Activated CD4-positive, alpha-beta T cell treated with anti-CD3 and anti-CD28 coated beads for 4 hours (primary cell): ENCODE data around the gene CAMTA1.

ENCODE experiments used
- DNase-seq, 2 donors: peaks; one replicate each; pipeline ENCODE4 v3.0.0-alpha.2; 2020

CAMTA1 gene

DNA sequence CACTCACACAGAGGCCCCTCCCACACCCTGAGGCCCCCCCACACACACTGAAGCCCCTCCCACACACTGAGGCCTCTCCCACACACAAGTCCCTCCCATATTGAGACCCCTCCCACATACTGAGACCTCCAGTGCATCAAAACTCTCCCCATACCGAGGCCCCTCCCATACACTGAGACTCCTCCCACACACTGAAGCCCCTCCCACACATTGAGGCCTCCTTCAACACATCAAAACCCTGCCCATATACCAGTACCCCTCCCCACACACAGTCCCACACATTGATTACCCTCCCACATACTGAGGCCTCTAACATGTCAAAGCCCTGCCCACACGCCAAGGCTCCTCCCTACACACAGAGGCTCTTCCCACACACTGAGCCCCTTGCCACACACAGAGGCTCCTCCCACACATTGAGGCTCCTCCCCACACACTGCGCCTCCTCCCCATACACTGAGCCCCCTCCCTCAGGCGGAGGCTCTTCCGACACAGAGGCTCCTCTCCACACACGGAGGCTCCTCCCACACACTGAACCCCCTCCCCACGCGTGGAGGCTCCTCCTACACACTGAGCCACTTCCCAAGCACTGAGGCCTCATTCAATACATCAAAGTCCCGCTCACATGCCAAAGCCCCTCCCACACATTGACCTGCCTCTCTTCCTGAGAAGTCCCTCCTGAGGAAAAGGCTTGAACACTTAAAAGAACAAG is 392.3 kb downstream of the CAMTA1 start:
- no peak for DNase-seq

DNA sequence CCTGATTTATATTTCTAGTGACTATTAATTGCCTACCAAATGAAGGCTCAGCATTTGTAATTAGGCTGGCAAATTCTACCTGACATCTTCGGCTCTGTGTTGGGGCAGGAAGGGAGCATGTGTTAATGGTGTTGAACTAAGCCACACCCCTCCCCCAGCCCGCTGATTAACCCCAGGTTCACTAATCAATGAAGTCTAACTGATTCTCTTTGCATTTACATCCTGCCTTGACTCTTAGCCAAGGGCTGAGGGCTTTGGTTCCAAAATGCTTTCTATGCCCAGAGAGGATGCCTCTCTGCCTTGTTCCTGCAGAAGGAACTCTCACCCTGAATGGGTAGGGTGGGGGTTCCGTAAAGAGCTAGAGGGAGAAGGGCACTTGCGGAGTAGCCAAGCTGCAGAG is 393.1 kb downstream of the CAMTA1 start:
- no peak for DNase-seq

DNA sequence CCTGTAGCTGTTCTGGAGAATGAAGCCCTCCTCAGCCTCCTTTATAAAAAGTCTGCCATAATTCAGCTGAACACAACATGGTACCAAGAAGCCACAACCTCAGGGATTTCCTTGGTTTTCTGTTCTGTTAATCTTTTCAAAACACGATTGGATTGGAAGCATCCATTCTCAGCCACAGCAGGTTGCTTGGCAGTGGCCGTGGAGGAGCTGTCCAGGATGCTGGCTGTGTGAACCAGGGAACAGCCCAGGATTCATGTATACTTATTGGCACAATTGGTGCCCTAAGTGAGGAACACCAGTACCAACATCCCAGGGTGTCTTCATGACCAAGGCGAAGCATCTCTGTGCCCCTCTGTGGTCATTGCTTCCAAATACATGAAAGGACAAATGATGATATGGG is 393.5 kb downstream of the CAMTA1 start:
- DNase-seq: no peak

DNA sequence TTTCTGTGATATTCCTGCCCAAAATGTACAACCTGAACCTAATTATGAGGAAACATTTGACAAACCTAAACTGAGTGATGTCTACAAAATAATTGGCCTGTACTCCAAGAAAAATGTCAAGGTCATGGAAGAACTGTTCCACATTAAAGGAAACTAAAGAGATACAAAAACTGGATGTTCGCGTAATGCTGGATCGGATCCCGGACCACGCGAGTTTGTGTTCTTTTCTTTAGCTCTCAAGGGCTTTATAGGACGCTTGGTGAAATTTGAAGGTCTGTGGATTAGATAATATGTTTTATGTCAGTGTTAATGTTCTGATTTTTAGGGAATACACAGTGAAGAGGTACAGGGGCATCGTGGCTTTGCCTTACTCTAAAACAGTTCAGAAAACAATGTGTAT is 400.5 kb downstream of the CAMTA1 start:
- DNase-seq: no peak

DNA sequence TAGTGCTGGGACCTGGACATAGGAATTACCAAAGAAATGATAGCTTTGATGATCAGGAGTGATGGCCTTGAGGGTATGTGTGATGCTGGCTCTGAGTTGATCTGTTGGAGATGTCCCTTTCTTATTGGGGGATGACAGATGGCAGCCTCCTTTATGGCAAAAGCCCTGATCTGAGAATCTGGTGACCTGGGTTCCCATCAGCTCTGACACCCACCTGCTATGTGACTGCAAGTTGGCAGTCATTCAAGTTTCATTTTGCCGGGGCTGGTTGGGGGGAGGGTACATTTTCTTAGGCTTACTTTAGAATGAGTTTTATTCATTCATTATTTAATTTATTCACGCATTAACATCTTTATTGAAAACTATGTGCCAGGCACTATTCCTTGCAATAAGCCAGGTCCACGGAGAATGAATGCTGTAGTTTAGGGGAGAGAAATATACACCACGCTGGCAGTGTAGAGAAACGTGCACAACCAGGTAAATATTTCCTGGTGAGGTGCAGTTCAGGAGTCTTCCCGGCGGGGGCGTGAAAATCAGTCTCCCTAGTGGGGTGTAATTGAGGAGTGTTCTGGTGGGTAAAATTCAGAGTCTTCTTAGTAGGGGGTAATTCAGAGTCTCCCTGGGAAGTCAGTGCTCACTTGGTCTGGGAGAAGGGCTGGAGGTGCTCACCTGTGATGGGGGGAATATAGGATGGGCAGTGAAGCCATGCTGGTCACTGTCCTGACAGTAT is 401.3 kb downstream of the CAMTA1 start:
- no peak for DNase-seq

DNA sequence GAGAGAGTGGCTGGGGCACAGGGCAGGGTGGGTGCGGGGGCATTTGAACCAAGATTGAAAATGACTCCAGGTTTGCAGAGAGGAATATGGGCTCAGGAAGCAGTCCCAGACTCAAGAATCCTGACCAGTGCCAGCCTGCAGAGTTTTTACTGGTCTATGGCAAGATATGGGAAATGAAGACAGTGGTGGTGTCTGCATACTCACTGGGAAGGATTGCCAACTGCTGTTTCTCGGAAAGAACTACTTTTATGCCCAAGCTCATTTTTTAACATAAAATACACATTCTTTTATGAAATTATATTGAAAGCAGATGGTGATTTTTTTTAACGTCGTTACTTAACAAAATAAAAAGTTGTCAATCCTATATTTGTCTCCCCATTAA is 401.8 kb downstream of the CAMTA1 start:
- no peak for DNase-seq

DNA sequence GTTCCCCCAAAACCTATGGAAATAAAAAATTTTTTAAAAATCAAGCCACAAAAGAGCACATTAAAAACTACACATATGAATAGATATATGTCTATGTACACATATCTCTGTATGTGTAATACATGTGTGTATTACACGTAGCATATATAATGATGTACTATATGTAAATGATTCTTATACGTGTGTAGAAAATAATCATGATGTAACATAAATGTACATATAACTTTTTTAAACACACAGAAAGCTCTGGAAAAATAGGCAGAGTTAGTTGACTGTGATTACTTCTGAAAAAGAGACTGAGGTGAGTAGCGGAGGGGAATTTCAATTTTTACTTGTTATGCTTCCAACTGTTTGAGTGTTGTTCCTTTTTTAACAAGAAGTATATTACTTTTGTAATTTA is 405.0 kb downstream of the CAMTA1 start:
- no peak for DNase-seq

DNA sequence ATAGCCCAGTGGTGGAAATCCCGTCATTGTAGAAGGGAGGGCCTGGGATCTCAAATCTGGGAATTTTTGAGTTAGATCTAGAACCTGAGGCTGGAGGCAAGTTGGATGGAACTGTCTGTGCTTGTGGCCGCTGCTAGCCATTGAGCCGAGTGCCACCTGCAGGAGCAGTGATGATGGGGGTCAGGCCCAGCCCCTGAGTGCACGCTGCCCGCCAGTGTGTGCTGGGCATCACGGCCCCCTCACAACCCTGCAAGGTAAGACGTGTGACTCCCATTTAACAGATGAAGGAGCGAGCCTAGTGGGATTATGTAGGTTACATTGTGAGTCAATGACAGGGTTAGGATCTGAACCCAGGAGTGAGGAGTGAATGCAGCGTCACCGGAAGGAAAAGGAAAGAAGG is 407.2 kb downstream of the CAMTA1 start:
- no peak for DNase-seq

DNA sequence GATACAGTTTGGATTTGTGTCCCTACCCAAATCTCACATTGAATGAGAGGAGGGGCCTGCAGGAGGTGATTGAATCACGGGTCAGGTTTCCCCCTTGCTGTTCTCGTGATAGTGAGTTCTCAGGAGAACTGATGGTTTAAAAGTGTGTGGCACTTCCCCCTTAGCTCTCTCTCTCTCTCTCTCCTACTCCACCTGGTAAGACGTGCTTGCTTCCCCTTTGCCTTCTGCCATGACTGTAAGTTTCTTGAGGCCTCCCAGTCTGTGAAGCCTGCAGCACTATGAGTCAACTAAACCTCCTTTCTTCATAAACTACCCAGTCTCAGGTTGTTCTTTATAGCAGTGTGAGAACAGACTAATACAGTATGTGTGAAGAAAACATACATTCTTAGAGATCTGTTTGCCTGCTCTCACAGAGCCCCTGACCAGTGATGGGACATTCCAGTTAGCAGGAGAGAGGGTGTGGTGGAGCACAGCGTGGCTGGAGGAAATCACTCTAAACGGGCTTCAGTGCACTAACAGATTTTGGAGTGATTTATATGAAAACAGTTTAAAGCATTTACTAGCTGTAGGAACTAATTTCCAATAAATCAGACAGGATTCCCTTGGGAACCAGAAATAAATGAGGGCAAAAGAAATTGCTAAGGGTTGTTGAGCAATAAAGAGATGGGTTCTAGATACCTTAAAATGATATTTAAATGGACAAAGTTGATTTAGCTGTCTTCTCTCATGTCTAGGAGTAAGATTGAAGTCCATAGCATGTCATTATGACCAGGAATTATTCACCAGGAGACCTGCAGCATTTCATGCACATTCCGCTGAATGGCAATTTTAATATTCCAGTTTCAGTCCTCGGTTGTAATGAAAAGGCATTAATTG is 411.0 kb downstream of the CAMTA1 start:
- DNase-seq: no peak

DNA sequence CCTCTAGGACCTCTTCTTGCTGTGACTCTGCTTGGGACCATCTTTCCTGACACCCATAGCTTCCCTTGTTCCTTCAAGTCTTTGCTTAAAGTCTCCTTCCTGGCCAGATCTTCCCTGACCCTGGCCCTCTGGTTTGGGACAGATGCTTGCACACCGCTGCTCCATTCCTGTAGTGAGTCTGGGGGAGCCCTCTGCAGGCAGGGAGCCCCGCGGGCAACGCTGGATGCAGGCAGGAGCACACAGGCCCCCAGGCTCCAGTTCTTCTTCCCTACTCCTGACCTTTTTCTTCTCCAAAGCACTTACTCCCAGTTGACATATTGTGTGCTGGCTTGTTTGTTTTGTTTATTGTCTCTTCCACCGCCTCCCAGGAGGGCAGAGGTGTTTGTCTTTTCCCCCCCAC is 413.4 kb downstream of the CAMTA1 start:
- DNase-seq: no peak

DNA sequence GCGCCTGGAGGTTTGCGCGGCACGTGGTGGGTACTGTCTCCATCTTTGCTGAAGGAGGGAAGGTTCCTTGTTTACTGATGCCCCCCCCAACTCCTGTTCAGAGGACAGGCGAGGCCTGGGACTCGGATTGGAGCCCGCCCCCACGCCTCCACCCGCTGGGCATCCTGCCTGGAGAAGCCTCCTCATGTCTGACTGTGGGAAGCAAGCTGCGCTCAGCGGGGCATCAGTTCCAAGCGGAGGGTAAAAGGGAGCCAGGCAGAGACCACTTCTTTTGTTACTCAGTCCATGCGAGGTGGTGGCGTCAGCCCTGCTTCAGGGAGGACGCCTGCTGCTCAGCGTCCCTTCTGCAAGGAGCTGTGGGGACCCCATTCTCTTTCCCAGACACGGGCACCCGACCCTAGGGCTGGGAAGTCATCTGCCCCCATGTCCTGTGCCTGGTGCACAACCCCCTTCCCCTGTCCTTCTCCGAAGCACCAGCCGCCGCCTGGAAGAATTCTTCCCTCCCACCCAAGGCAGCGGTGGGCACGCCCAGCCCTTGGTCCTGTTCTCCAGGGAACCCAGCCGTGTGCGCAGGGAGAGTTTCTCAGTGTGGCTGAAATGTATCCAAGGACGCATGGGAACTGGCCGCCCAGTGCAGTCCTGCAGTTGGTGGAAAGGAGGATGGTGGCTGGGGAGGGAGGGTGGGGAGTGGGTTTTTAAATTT is 414.0 kb downstream of the CAMTA1 start:
- DNase-seq: no peak

DNA sequence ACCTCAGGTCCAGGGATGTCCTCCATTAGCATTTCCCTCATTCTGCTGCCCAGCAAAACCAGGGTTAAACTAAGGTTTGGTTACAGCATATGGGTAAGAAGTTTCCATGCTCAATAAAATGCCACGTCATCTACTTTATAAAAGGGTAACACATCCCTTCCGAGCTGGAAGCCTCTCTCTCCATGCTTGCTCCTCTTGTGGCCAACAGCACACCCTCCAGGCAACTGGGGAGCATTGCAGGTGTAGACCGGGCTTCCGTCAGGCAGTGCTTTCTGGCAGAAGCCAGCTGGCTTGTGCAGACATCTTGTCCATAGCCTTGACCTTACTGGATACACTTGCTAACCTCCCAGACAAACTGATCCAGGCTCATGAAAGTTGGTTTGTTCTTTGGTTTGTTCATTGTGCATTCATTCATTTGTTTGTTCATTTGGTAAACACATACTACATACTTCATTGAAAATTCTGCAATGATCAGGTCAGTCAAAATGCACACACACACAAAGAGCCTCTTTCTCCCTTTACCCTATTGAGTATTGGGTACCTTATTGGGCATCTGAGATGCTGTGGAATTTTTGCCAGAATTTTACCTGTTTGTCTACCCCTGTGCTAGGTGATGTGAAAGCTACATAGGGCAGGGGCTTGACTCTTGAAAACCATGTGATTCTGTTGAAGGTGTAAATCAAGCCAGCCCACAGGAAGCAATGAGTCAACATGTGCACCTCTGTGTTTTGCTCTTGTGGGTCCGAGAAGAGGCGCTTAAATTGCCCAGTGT is 422.8 kb downstream of the CAMTA1 start:
- DNase-seq: no peak

DNA sequence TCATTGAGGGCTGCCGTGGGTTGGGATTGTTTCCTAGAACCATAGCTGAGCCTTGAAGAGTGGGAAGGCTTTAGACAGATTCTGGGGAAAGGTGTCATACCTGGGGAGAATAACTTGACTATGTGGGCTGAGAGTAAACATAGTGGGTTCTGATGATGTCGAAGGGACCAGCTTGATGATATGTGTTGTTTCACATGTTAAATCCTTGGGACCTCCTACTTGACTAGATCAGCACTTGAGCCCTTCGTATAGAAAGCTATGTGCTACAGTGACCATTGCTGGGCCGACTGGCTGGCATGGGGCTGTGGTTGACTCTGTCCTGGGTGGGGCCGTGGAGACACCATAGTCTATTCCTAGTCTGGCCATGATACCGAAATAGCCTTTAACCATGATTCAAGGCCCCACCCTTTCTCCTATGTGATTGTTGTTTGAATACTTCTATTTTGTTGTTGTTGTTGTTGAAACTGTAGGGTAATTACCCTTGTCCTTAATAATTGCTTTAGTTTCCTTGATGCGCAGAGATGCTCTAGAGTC is 423.5 kb downstream of the CAMTA1 start:
- DNase-seq: no peak

DNA sequence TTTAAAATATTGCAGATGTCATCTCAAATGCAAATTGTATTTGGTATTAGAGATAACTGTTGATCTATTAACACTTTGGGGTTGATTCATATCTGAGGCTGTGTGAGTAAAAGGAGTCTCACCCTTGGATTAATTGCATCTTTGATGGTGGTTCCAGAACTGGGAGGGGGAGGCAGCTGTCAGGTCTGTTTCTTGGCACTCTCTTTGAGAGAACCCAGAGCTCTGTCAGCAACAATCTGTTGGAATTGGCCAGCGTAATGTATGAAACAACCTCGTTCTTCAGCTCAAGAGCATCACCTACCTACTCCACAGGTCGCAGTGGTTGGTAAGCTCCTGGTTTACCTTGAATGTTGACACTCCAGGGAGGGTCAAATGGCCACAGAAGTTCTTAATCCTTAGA is 424.1 kb downstream of the CAMTA1 start:
- DNase-seq: no peak

DNA sequence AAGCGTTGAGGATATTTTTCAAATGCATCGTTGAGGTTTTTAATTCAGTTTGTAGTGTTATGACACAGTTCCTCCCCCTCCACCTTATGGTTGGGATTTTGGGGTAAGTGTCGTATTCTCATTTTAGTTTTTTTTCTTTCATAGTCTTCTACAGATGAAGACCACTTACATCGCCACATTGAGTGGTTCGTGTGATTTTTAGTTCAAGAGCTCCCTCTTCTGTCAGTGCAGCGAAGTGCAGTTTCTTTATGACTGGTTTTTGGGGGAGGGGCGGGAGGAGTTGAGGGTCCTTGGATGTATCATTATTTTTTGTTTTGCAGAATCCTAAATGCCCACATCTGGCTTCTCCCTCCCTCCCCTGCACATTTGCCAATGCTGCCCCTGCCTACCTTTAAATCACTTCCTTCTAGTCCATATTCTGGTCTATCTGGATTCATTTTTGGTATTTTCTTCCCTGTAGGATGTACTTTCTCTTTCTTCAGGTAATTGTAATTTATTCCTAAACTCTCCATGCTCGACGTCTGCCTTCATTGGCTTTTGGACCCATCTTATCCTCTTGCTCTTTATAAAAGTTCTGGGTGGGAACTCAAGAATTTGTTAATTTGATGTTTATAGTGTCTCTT is 433.1 kb downstream of the CAMTA1 start:
- DNase-seq: peak in 1 of 2 donors; percentile 14

DNA sequence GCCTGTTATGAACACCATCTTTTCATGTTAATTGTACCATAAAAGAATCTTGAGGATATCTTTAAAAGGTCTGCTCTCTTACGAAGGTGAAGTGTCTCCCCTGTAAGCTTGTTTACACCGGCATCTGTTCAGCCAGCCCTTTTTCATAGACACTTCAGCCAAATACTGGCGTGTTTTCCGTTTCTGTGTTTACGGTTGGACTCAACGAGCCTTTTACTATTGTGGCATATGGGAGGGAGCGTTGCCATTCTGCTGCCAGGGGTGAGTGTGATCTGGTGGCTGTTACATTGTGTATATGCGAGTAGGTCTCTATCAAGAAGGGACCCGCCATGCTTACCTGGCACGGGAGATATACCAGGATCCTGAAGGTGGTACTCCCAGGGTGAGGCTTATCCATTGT is 433.8 kb downstream of the CAMTA1 start:
- no peak for DNase-seq

DNA sequence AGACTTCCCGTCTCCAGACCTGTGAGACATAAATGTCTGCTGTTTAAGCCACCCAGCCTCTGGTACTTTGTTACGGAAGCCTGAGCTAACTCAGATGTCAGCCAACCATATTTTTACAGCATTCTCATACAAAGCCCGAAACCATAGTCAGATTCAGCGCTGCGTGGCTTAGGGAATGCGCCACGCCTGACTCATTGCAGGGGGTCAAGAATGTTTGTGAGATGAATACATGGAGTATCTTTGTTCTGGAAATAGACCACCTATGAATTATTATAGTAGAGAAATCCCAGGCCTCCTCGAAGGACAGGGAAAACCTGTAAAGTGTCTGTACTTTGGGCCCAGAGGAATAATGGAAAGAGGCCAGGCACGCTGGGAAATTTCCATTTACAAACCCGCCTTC is 434.8 kb downstream of the CAMTA1 start:
- no peak for DNase-seq

DNA sequence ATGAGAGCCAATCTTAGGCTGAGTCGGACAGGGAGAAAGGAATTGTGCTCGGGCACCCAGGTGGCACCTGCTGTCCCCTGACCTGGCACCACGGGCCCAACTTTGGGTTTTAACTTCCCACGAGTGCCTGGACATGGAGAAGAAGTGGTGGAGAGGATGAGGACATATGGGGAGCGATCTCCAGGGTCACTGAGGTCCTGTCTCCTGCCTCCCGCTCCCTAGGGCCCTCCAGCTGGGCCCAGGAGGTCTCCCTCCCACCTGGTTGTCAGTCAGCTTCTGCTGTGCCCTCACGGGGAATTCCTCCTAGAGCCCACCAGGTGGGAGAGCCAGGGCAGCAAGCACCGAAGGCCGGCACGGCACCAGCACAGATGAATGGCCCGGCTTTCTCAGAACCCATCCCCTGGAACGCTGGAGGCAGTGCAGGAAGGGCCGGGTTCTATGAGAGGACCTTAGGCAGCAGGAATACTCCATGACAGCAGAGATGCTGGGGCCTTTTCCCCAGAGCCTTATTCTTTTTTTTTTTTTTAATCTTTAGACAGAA is 435.5 kb downstream of the CAMTA1 start:
- no peak for DNase-seq

DNA sequence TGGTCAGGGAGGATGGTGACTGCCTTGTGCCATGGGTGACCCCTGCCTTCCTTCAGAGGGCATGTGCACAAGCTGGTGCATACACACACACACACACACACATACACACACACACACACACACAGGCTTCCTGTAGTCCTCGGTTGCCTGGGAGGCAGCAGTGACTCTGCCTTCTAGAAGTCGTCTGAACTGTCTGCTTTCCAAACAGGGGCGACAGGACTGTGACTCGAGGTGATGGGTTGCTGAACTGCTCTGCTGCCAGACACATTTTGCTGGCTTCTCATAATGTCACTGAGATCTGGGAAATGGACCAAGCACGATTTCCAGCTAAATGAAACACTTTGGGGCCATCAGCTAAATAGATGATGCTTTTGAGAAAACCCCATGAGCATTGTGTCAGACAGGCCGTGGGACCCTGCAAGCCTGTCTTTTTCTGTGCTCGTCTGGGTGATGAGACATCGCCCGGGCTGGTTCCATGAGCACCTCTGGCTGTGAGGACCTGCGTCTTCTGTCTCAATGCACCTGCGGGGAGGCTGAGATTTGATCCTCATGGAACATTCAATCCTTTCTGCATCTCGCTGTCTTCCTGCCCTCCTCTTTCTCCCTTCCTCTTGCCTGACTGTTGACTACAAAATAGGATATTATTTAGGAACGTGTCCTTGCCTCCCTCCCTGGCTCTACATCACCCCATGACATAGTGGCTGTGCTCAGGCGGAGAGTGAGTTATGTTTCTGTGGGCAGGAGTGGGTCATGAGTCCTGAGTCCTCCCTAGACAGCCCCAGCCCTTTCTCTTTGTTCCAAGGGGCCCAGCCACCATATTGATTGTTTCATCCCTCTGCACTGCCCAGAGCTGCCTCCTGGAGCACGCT is 436.8 kb downstream of the CAMTA1 start:
- DNase-seq: no peak

DNA sequence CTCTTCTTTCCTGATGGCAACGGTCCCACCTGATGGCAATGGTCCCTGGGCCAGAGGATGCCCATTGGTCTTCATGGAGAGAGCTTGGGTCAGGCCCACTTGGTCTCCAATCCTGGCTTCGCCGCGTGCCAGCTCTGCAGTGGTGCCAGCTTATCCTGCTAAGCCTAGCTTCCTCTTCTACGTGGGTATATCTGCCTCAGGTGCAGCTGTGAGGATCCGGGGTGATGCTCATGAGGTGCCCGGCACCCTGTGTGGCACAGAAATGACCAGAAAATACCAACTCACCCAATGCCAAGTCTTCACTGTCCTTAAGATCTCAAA is 437.4 kb downstream of the CAMTA1 start:
- DNase-seq: no peak
